Ascending aorta (tissue), 2 donors: ENCODE results near the gene CNPY3. TPM values are rescaled to one million over a fixed set of nuclear protein-coding genes. Genes with fewer than 3 reads are reported as not detected.
"Not testable (repeated sequence)": the region's sequence is repeated elsewhere in the genome, so short reads cannot be mapped to it uniquely, and the experiment has no call there.

Source experiments
- DNase-seq, 2 donors: peaks; one replicate each; pipeline ENCODE4 v3.0.0-alpha.2; 2019; ENCODE audit warnings: low spot score in 2 of 2
- H3K27ac ChIP-seq, 2 donors: fragments of 200-600 bp; sonication (generic); one replicate each; pipeline ENCODE4 v1.5.1; 2016 to 2017; ENCODE audit warnings: mild to moderate bottlenecking in 1 of 2
- H3K27me3 ChIP-seq: fragments of 200-600 bp; sonication (generic); one replicate; pipeline ENCODE4 v1.5.1; 2017
- H3K36me3 ChIP-seq, 2 donors: fragments of 200-600 bp; sonication (generic); one replicate each; pipeline ENCODE4 v1.5.1; 2016
- H3K4me1 ChIP-seq, 2 donors: fragments of 200-600 bp; sonication (generic); one replicate each; pipeline ENCODE4 v1.5.1; 2016 to 2017; ENCODE audit warnings: mild to moderate bottlenecking in 1 of 2
- H3K4me3 ChIP-seq, 2 donors: fragments of 200-600 bp; sonication (generic); one replicate each; pipeline ENCODE4 v1.5.1; 2016 to 2017; ENCODE audit warnings: mild to moderate bottlenecking in 1 of 2
- H3K9me3 ChIP-seq, 2 donors: fragments of 200-600 bp; sonication (generic); one replicate each; pipeline ENCODE4 v1.5.1; 2016
- intact Hi-C: fragments of 100-400 bp; cut with DNase I; formaldehyde crosslinking; loops from one replicate; pipeline ENCODE4 v1.15.1; 2023
- total RNA-seq: library from RNA; depleted of rRNA; stranded (reverse); fragments of >200 nt; gene quantifications from one replicate; pipeline ENCODE4 v1.1.0, GENCODE V29; 2016
- TF ChIP-seq, protein P1 (sequence below), 3 experiments: fragments of 200-600 bp in 2 of 3; fragments of 450-650 bp in 1 of 3; sonication (generic) in 2 of 3; IDR thresholded peaks; one replicate each; pipeline ENCODE4 v1.5.1; 2016 to 2019; ENCODE audit warnings: antibody characterized with exemption in 3 of 3, mild to moderate bottlenecking in 1 of 3, moderate library complexity in 1 of 3

CNPY3 gene
- total RNA-seq, 1 donor from 2014 or later, result 49.6 TPM

DNA sequence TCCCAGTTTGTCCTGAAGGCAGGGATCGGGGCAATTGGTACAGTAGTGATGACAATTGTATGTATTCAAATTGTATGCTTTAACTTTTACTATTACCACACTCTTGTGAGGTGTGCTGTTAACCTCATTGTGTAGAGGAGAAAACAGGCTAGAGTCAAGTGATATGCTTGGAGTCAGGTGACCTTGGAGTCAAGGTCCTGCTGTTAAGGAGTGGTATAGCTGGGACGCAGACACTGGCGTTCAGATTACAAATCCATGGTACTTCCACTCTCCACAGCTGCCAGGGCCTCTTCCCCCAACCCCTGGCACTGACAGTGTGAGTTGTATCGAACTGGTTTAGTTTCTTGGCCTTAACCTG, 10.5 kb downstream of the CNPY3 start:
- no peak for DNase-seq
- TF ChIP-seq, protein P1, sequence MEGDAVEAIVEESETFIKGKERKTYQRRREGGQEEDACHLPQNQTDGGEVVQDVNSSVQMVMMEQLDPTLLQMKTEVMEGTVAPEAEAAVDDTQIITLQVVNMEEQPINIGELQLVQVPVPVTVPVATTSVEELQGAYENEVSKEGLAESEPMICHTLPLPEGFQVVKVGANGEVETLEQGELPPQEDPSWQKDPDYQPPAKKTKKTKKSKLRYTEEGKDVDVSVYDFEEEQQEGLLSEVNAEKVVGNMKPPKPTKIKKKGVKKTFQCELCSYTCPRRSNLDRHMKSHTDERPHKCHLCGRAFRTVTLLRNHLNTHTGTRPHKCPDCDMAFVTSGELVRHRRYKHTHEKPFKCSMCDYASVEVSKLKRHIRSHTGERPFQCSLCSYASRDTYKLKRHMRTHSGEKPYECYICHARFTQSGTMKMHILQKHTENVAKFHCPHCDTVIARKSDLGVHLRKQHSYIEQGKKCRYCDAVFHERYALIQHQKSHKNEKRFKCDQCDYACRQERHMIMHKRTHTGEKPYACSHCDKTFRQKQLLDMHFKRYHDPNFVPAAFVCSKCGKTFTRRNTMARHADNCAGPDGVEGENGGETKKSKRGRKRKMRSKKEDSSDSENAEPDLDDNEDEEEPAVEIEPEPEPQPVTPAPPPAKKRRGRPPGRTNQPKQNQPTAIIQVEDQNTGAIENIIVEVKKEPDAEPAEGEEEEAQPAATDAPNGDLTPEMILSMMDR (IDR thresholded peaks at IDR 0.05), result no peak
- H3K27ac ChIP-seq, result no peak overlapping the region
- peaks cover 42% of the 10 kb centered on the region in 2 donors for H3K36me3 ChIP-seq
- no peaks in the 10 kb centered on the region for H3K9me3 ChIP-seq
- intact Hi-C loops, result no loop called here
- no peaks in the 10 kb centered on the region for H3K4me1 ChIP-seq
- no peak overlapping the region for H3K4me3 ChIP-seq
- H3K27me3 ChIP-seq, result no peaks in the 10 kb centered on the region

DNA sequence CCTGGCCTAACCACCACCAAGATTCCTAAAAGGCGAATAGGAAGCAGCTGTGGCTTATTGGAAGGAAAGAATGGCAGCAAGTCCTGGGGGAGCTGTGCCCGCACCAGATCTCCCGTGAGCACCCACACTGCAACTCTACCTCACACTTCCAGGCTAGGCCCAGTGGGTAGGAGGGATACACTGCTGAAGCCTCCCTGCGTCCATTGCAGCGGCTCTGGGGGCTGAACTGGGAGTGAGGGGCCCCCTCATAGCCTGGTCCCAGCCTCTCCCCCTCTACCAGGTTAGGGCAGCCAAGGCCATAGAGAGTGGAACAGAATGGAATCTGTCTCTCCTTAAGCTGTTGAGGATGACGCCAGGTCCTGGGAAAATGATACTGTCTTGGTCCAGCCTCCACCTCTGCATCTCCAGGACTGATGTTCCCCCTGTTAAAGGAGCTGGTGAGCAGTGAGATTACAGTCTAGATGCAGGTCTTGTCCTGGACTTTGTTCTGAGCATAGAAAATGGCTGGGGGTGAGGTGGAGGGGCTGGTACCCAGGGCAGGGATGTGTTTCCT, 11.3 kb downstream of the CNPY3 start:
- TF ChIP-seq, protein P1 (IDR thresholded peaks at IDR 0.05), result no peak
- intact Hi-C loops, result no loop called here
- no peaks in the 10 kb centered on the region for H3K9me3 ChIP-seq

DNA sequence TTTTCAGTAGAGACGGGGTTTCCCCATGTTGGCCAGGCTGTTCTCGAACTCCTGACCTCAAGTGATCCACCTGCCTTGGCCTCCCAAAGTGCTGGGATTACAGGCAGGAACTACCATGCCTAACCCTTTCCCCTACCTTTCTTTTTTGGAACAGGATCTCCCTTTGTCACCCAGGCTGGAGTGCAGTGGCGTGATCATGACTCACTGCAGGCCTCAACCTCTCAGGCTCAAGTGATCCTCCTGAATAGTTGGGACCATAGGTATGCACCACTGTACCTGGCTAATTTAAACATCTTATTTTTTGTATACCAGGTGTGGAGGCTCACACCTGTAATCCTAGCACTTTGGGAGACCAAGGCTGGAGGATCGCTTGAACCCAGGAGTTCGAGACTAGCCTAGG, 12.1 kb downstream of the CNPY3 start:
- H3K27ac ChIP-seq, H3K4me3 ChIP-seq, H3K27me3 ChIP-seq, intact Hi-C loops, H3K9me3 ChIP-seq, H3K4me1 ChIP-seq, DNase-seq: not testable (repeated sequence)
- peaks cover 29 to 32% of the 10 kb centered on the region in 2 donors for H3K36me3 ChIP-seq

More for the DNA sequence above, 11.3 kb downstream of the CNPY3 start:
- H3K4me1 ChIP-seq, result no peaks in the 10 kb centered on the region
- peaks cover 37 to 39% of the 10 kb centered on the region in 2 donors for H3K36me3 ChIP-seq
- H3K27ac ChIP-seq, result no peak overlapping the region
- no peak for DNase-seq
- no peak overlapping the region for H3K4me3 ChIP-seq
- H3K27me3 ChIP-seq, result no peaks in the 10 kb centered on the region

DNA sequence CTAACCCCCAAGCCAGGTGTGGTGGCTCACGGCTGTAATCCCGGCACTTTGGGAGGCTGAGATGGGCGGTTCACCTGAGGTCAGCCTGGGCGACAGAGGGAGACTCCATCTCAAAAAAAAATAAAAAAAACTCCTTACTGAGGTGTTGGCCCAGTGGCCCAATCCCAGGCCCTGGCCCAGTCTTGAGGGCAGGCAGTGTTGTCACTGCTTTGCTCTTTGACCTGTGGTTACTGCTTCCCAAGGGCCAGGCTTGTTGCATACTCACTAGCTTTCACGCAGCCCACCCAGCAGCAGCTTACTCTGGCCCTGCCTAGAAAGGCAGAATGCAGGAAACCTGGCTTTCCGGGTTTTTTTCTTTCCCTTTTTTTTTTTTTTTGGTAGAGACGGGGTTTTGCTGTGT, 13.2 kb downstream of the CNPY3 start:
- H3K9me3 ChIP-seq, result no peaks in the 10 kb centered on the region
- no peaks in the 10 kb centered on the region for H3K27me3 ChIP-seq
- TF ChIP-seq, protein P1 (IDR thresholded peaks at IDR 0.05), result no peak
- no peak overlapping the region for H3K4me3 ChIP-seq
- H3K27ac ChIP-seq, result no peak overlapping the region
- intact Hi-C loops, result no loop called here
- H3K4me1 ChIP-seq, result no peaks in the 10 kb centered on the region
- DNase-seq, result no peak
- H3K36me3 ChIP-seq, result peaks cover 19 to 25% of the 10 kb centered on the region in 2 donors

DNA sequence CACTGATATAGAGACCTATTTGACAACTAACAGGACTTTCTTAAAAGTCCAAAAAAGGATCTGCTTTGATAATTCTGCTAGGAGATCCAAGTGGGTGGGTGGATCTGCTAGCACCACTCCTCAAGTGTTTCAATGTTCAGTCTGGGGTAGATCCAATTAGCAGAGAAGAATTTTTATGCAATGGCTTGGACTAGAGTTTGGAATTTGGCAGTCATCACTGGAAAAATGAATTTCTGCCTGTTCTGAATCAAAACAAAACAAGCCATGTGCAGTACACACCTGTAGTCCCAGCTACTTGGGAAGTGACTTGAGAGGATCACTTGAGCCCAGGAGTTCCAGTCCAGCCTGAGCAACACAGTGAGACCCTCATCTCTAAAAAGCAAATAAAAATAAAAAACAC, 18.7 kb downstream of the CNPY3 start:
- no peak overlapping the region for H3K4me3 ChIP-seq
- DNase-seq, result no peak
- intact Hi-C loops, result no loop called here
- H3K9me3 ChIP-seq, result no peaks in the 10 kb centered on the region
- no peaks in the 10 kb centered on the region for H3K4me1 ChIP-seq
- peaks cover 6 to 8% of the 10 kb centered on the region in 2 donors for H3K36me3 ChIP-seq
- H3K27me3 ChIP-seq, result no peaks in the 10 kb centered on the region
- no peak overlapping the region for H3K27ac ChIP-seq
- TF ChIP-seq, protein P1 (IDR thresholded peaks at IDR 0.05), result no peak

DNA sequence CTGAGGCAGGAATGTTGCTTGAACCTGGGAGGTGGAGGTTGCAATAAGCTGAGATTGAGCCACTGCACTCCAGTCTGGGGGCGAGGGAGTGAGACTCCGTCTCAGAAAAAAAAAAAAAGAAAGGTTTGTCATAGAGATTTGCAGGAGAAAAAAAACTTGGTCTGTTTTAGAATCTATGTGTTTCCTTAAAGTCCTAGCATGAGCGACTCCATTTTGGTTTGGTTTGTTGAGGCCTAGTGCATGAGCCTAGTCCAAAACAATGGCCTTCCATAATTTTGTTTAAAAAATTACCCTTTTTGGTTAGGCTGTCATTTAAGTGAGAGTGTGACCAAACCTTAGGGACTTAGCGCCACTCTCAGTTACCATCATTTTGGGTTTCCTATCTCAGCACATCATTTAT, 23.1 kb downstream of the CNPY3 start:
- no peak for DNase-seq
- intact Hi-C loops, result no loop called here
- H3K4me1 ChIP-seq, result no peaks in the 10 kb centered on the region
- H3K4me3 ChIP-seq, result no peak overlapping the region
- H3K27me3 ChIP-seq, result no peaks in the 10 kb centered on the region
- H3K9me3 ChIP-seq, result no peaks in the 10 kb centered on the region
- no peak overlapping the region for H3K27ac ChIP-seq
- H3K36me3 ChIP-seq, result no peaks in the 10 kb centered on the region
- TF ChIP-seq, protein P1 (IDR thresholded peaks at IDR 0.05), result no peak

DNA sequence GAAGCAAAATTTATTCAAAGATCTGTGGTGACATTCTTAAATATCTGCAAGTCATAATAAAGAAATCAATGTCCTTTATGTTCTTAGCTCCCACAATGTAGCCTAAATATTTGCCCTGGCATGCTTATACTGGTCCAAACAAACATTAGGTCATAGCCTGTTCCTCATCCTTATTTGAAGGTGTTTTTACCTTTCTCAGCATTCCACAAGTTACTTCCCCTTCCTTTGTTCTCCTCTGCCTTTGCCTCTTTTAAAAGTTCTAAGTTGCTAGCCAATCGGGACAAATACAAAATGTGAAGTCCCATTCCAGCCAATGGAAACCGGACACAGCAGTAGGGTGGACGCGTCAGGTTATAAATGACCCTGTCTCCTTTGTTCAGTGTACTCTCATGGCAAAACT, 25.1 kb downstream of the CNPY3 start:
- intact Hi-C loops, H3K27me3 ChIP-seq, H3K36me3 ChIP-seq, DNase-seq, H3K27ac ChIP-seq, H3K9me3 ChIP-seq, H3K4me3 ChIP-seq, H3K4me1 ChIP-seq: not testable (repeated sequence)
